GM18951 (cell line): ENCODE data around the gene SRP14.
"Not testable (repeated sequence)": the region's sequence is repeated elsewhere in the genome, so short reads cannot be mapped to it uniquely, and the experiment has no call there.

ENCODE experiments used
- POLR2A ChIP-seq: IDR thresholded peaks from 4 replicates; pipeline ENCODE4 v1.6.1; 2011; ENCODE audit warnings: mild to moderate bottlenecking; ENCODE audit not compliant: insufficient read length, insufficient read depth; ENCODE audit errors: extremely low read depth
- in situ Hi-C: fragments of 300-500 bp; cut with MboI; formaldehyde crosslinking; loops from one replicate; pipeline ENCODE4 v1.12.0; 2022; ENCODE audit warnings: low sequenced_read_pairs, mixed read lengths, inconsistent platforms; ENCODE audit not compliant: unreplicated experiment

The SRP14 gene, protein sequence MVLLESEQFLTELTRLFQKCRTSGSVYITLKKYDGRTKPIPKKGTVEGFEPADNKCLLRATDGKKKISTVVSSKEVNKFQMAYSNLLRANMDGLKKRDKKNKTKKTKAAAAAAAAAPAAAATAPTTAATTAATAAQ

GRCh38 chr15:40038638-40039543 is at the start of gene SRP14:
Gene SRP14 (minus strand): TSS chr15:40039181. CDS start chr15:40039116, 65 bp downstream.
- TF ChIP-seq POLR2A = peak; percentile 85
- in situ Hi-C loops = no loop called here

DNA sequence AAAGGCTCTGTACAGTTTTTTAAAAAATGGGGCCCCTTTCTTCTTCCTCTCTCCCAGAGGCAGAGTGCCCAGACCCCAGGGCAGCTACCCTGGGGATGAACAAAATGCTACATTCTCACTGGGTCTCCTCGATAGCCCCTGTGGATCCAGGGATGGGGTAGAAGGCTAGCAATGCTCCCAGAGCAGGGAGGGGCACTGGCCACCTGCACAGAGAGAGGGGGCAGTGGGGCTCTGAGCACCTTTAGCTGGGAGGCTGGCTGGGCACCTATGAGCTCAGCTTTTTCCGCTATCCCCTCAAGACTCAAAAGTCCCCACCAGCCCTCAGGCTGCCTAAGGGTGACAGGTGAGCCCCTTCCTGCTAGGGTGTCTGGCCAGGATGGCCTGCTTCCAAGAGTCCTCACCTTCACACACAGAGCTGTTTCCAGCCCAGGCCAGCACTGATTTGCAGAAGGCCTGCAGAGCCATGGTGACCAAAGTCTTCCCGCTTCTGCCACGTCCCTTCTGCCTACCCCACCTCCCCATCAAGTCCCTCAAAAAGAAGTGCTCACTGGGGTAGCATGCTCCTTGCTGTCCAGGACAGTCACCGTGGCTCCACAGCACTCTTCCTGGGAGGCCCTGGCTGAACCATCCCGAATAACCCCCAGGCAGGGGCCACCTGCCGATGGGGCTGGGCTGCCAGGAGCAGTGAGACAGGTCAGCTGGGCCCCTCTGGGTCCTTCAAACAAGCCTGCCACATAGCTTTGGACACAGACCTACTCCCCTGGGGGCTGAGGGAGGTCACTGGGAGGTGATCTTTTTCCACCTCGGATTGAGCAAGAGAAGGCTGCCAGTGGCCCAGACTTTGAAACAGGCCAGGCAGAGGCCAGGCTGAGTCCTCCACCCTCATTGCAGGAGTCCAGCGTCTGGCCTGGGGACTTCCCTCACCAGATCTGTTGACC is 49.3 kb upstream of the SRP14 start:
- TF ChIP-seq POLR2A = no peak
- in situ Hi-C loops = no loop called here

DNA sequence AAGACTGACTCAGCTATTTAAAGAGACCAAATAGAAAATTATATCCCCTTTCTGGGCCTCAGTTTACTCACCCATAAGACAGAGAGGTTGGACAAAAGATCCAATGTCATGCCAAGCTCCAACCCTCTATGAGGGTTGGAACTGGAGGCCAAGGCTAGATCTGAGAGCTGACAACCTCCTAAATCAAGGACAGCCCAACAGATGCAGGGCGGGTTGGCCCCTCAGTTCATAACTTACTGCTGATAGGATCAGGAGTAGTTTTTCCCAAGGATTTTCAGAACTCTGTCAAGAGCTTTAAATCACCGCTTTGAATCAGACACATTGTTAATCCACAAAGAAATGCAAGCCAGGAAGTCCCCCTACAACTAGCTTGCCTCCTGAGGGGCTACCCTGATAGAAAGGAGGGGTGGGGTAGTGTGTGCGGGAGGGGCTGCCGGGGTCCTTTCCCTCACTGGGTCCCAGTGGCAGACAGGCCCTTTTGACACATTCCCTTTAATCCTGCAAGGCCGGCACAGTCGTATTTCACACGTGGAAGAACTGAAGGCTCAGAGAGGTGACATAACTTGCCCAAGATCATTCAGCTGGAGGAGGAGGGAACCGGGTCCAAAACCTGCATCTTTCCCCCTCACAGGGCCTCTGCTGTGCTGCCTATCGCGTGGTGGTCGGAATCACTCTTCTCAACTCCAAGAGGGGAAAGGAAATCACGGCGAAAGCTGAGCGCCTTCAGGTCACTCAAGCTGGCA is 48.3 kb upstream of the SRP14 start:
- TF ChIP-seq POLR2A = no peak

GRCh38 chr15:40085266-40085665 is 46.3 kb upstream of the SRP14 start:
- TF ChIP-seq POLR2A = no peak
- in situ Hi-C loops = no loop called here

More for the DNA sequence above, 48.3 kb upstream of the SRP14 start:
- in situ Hi-C loops = no loop called here

GRCh38 chr15:40084650-40085049 is 45.7 kb upstream of the SRP14 start:
- in situ Hi-C loops = no loop called here

GRCh38 chr15:40082195-40082883 is 43.4 kb upstream of the SRP14 start:
- in situ Hi-C loops = no loop called here

More at GRCh38 chr15:40084650-40085049, 45.7 kb upstream of the SRP14 start:
- TF ChIP-seq POLR2A = no peak

DNA sequence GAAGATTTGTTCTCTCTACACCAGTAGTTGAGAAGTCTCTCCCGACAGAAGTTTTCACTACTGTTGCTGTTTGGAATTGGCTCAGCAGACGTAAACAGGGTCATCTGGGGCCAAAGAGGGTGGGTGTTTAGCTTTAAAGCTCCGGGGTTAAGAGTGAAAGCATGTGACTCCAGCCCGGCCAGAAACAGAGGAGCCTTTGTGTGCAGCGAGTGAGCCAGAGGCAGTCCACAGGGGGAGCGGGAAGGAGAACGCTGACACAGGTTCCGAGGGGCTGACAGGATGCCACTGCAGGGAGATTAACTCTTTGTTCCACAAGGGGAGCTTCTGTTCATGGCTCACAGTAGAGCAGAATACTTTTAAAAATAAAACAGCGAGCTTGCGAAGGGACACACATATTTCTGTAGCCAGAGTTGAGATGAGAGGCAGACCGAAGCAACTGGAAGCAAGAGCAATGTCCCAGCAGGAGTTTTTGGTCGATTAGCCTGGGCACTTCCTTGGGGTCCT is 42.8 kb upstream of the SRP14 start:
- peak; percentile 31 for TF ChIP-seq POLR2A
- in situ Hi-C loops = no loop called here

More at GRCh38 chr15:40082195-40082883, 43.4 kb upstream of the SRP14 start:
- no peak for TF ChIP-seq POLR2A

- no peak for TF ChIP-seq POLR2A
- in situ Hi-C loops = no loop called here
Measured at GRCh38 chr15:40080847-40081246, 41.9 kb upstream of the SRP14 start.

DNA sequence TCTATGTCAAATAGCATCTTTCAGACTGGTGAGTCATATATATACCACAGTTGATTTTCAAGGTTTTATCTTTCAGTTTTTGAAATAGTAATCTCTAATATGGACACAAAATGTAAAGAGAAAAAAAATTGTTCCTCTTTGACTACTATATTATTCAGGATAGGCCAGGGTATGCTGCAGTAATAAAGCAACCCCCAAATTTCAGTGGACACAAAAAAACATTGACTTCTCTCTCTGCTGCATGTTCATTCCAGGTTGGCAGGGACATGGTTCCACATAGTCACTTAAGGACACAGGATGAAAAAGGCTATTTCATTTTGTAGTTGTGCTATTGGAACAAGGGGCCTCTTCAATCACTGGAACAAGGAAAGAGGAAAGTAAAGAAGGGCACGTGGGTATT is 41.1 kb upstream of the SRP14 start:
- in situ Hi-C loops = no loop called here
- TF ChIP-seq POLR2A = no peak

- in situ Hi-C loops = no loop called here
- no peak for TF ChIP-seq POLR2A
Measured at GRCh38 chr15:40079456-40079855, 40.5 kb upstream of the SRP14 start.

GRCh38 chr15:40075298-40076044 is 36.5 kb upstream of the SRP14 start:
- in situ Hi-C loops = no loop called here
- TF ChIP-seq POLR2A = no peak

GRCh38 chr15:40074656-40075055 is 35.7 kb upstream of the SRP14 start:
- in situ Hi-C loops = not testable (repeated sequence)

DNA sequence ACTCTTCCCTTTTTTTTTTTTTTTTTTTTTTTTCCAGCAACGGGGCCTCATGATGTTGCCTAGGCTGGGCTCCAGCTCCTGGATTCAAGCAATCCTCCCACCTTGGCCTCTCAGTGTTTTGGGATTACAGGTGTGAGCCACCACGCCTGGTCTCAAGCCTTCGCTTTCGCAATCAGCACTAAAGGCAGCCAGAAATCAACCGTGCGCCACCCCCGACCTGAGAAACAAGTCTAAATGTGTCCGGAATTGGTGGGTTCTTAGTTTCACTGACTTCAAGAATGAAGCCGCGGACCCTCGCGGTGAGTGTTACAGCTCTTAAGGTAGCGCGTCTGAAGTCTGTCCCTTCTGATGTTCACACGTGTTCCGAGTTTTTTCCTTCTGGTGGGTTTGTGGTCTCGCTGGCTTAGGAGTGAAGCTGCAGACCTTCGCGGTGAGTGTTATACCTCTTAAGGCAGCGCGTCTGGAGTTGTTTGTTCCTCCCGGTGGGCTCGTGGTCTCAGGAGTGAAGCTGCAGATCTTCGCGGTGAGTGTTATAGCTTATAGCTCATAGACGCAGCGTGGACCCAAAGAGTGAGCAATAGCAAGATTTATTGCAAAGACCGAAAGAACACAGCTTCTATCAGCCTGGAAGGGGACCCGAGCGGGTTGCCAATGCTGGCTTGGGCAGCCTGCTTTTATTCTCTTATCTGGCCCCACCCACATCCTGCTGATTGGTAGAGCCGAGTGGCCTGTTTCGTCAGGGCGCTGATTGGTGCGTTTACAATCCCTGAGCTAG is 34.9 kb upstream of the SRP14 start:
- in situ Hi-C loops = not testable (repeated sequence)
